Stimulated activated CD4-positive, alpha-beta T cell treated with anti-CD3 and anti-CD28 coated beads, Interleukin-2, amount 100 ng/mL, for 24 hours (primary cell): ENCODE data around the gene ABO.
"Not testable (repeated sequence)": the region's sequence is repeated elsewhere in the genome, so short reads cannot be mapped to it uniquely, and the experiment has no call there.

Experiments
- DNase-seq, 2 donors: peaks; one replicate each; pipeline ENCODE4 v3.0.0-alpha.2; 2020

ABO gene

GRCh38 chr9:133261753-133262120 is 13.3 kb downstream of the ABO start:
- DNase-seq: no peak

GRCh38 chr9:133261103-133261752 is 13.8 kb downstream of the ABO start:
- no peak for DNase-seq

- no peak for DNase-seq
Observed at GRCh38 chr9:133260334-133261102, 14.5 kb downstream of the ABO start.

GRCh38 chr9:133258061-133259015 is 16.7 kb downstream of the ABO start:
- DNase-seq: no peak

- no peak for DNase-seq
Observed at GRCh38 chr9:133257465-133257956, 17.5 kb downstream of the ABO start.

- DNase-seq: no peak
Observed at GRCh38 chr9:133256686-133257091, 18.3 kb downstream of the ABO start.

- DNase-seq: no peak
Observed at GRCh38 chr9:133256136-133256461, 18.9 kb downstream of the ABO start.

GRCh38 chr9:133255371-133256135 is 19.4 kb downstream of the ABO start:
- no peak for DNase-seq

GRCh38 chr9:133254471-133254870 is 20.5 kb downstream of the ABO start:
- no peak for DNase-seq

- no peak for DNase-seq
Observed at GRCh38 chr9:133253268-133253667, 21.7 kb downstream of the ABO start.

GRCh38 chr9:133252301-133253020 is 22.5 kb downstream of the ABO start:
- DNase-seq: no peak

- no peak for DNase-seq
Observed at GRCh38 chr9:133251773-133252172, 23.2 kb downstream of the ABO start.

- DNase-seq: not testable (repeated sequence)
Observed at GRCh38 chr9:133251221-133251620, 23.8 kb downstream of the ABO start.

GRCh38 chr9:133250741-133251170 is 24.2 kb downstream of the ABO start:
- no peak for DNase-seq

- no peak for DNase-seq
Observed at GRCh38 chr9:133249337-133249736, 25.7 kb downstream of the ABO start.

GRCh38 chr9:133248726-133249295 is 26.2 kb downstream of the ABO start:
- no peak for DNase-seq

GRCh38 chr9:133247632-133248031 is 27.4 kb downstream of the ABO start:
- DNase-seq: peak in 1 of 2 donors; percentile 10

GRCh38 chr9:133246991-133247390 is 28.0 kb downstream of the ABO start:
- no peak for DNase-seq

- DNase-seq: no peak
Observed at GRCh38 chr9:133246562-133246961, 28.4 kb downstream of the ABO start.

GRCh38 chr9:133242991-133243390 is 32.0 kb downstream of the ABO start:
- no peak for DNase-seq

- DNase-seq: no peak
Observed at GRCh38 chr9:133242241-133242640, 32.8 kb downstream of the ABO start.
